Stimulated activated CD4-positive, alpha-beta T cell treated with anti-CD3 and anti-CD28 coated beads, Interleukin-1b, Interleukin-23, amount 100 ng/mL, for 1 hour (primary cell): ENCODE data around the gene HOXB8.

Experiments
- DNase-seq, 2 donors: peaks; one replicate each; pipeline ENCODE4 v3.0.0-alpha.2; 2020; ENCODE audit warnings: low read depth in 2 of 2

The HOXB8 gene

GRCh38 chr17:48615047-48615962 is at the start of gene HOXB8:
HOXB8 (minus strand) TSS chr17:48615292; CDS start chr17:48614704, 588 bp downstream.
- DNase-seq: no peak

GRCh38 chr17:48663134-48663924 is 48.2 kb upstream of the HOXB8 start:
- DNase-seq: no peak

DNA sequence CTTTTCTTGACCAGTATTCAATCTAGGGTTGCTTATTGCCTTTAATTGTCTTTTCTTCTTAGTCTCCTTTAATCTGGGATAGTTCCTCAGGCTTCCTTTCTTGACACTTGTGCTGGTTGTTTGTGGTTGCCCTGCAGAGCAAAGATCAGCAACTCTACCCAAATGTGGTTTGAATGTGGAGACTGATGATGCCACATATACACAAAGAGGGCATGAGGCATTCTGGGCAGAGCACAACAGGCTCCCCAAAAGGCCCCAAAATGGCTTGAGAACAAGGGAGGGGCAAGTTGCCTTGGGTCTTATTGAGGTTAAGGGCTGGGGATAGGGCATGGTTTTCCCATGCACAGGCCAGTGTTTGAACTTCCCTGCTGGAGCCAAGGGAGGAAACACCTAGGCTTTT is 40.8 kb upstream of the HOXB8 start:
- DNase-seq: no peak

DNA sequence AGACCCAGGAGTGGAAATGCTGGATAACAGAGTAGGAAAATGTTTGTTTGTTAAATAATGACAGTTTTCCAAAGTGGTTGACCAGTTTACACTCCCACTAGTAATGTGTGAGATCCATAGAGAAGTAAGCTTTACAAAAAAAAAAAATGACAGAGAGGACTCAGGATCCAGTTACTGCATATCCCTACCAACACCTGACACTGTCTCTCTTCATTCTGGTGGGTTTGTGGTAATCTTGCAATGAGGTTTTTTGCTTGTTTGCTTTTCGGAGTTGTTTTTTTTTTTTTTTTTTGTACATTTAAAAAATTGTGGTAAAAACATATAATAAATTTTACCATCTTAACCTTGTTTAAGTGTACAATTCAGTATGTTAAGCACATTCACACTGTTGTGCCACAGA is 34.6 kb upstream of the HOXB8 start:
- no peak for DNase-seq

GRCh38 chr17:48647963-48648245 is 32.8 kb upstream of the HOXB8 start:
- DNase-seq: no peak

- DNase-seq: no peak
These were observed 32.2 kb upstream of the HOXB8 start for GRCh38 chr17:48647103-48647962.

GRCh38 chr17:48646183-48647102 is 31.4 kb upstream of the HOXB8 start:
- DNase-seq: no peak

GRCh38 chr17:48645639-48646182 is 30.6 kb upstream of the HOXB8 start:
- DNase-seq: no peak

DNA sequence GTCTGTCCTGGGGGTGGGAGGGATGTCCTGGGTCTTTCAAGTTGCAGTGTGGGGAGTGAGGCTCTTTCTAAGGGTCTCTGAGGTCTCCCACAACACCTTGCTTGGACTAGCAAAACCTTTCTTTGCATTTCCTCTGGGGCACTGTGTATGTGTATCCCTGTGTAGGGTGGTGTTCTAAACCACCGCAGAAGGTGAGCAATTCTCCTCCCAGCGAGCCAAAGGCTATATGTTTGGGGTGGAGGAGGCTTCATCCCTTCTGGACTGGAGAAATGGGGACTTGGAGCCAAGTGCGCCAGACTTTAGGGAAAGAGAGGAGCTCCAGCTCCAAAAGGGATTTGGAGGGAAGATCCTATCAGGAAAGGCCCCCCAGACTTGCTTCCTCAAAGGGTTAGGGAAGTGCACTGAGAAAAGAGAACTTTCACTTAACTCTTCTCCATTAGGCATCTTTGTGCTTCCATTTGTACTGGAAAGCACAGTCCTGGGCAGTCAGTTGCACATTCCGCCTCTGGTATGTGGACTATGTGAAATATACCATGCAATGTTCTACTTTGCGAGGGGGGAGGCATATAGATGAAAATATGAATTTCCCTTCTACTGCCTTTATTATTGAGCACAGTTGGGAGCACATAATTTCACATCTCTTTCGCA is 29.9 kb upstream of the HOXB8 start:
- no peak for DNase-seq

DNA sequence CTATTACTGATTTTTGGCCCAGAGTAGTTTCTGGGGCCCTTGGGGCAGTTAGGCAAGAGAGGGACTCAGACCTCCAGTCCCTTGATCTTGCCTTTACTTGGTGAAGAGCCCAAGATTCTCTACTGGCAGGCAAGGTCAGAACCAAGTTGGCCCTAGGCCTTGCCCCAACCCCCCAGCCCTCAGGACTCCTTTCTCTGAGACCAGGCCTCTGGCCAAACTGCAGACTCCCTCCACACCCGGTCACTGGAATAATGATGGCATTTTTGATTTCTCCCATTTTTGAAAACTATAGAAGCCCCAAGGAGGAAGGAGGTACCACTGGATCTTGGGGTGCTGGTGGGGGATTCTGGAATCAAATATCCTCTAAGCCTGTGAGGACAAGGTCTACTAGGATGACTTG is 29.1 kb upstream of the HOXB8 start:
- DNase-seq: no peak

- DNase-seq: no peak
These were observed 28.6 kb upstream of the HOXB8 start for GRCh38 chr17:48643697-48644012.

DNA sequence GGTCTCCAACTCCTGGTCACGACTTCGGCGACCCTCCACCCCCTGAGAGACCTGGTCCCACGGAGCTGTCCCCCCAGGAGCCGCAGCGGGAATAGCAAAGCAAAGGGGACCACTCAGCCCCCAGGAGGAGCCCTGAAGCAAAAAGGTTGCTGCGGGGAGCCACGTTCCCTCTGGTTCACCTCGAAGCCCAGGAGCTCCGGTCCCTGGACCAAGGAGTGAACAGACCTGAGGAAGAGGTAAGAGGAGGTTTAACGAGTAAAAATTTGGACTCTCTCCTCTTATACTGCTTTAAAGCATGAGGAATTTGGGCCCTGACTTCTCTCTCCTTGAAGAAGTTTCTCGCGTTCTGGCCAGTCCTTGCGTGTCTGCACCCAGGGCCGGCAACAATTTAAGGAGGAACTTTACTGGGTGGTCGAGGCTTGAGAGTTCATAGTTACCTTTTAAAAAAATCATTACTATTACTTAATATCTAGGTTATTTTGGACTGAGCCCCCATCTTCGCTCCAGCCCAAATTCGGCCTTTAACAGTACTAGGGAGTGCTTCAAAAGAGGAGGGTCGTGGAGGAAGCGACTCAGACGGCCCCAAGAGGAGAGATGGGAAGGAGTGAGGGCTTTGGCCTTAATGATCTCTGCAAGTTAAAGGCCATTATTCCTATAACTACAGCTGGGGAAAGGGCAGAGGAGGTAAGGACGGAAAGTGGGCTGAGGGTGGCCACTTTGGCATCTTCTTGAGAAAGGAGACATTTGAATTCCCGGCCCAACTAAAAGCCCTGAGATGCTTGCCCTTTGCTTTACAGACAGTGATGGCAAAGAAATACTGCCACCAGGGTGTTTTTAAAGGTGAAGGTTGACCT is 28.0 kb upstream of the HOXB8 start:
- no peak for DNase-seq

DNA sequence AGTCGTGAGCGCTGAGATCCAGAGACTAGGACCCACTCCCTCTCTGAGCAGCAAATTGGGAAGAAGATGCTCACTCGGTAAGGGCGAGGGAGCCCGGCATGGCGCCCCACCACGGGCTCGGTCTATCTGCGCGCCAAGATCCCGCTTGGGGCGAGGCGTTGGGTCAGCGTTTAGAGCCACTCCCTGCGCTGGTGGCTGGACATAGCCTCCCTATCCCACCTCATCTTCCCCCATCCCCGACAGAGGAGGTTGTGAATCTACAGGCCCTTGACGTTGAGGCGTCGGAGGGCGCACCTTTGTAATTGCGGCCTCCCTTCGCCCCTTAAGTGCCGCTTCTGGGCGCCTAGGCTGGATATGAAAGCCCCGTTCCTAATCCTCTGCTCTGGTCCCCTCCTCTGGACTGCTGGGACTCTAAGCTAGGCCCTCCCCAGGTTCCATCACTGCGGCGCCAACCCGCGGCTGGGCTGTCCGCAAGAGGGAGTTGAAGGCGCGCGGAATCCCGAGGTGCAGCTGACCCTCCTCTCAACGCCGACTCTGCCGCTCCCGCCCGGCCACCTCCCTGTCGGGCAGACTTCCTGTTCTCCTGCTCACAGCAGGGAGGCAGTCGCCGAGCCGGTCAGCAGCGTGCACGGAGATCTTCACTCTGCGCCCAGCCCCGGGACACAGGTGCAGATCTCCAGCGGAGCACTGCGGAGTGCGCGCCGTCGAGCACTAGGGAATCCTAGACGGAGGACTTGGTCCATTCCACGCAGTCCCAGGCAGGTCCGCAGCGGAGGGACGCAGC is 27.2 kb upstream of the HOXB8 start:
- DNase-seq: no peak

DNA sequence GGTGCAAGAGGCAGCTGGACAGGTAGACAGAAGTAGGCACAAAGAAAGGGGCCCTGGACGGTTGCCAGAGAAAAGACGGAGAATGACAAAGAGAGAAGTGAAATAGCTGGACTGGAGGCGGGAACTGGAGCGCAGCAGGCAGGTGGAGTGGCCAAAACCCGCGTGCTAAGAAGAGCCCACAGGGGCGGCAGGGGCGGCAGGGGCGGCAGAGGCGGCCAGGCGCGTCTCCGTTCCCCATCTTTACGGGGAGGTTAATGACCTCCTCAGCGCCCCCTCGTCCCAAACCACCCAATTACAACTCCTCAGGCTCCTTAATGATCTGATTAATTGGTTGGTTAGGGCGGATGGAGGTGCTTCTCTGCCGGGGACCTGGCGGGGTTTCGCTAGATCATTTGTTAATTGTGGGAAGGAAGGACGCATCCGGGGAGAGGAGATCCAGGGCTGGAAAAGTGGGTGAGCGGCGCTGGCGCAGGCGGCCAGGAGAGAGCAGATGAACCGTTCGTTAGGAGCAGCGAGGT is 26.5 kb upstream of the HOXB8 start:
- DNase-seq: no peak

DNA sequence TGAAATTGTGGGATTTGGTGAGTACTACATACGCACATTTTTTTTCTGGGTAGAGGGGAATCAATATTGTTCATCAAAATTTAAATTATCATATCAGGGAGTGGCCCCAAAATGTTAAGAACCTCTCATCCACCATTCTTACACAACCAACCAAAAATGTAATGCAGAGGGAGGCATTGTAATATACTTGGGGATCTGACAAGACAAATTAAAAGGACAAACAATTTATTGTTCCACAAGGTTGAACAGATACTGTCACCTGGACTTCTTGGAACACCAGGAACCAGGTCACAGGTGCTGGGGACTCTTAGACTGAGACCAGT is 25.7 kb upstream of the HOXB8 start:
- no peak for DNase-seq

- DNase-seq: no peak
These were observed 25.1 kb upstream of the HOXB8 start for GRCh38 chr17:48639982-48640857.

DNA sequence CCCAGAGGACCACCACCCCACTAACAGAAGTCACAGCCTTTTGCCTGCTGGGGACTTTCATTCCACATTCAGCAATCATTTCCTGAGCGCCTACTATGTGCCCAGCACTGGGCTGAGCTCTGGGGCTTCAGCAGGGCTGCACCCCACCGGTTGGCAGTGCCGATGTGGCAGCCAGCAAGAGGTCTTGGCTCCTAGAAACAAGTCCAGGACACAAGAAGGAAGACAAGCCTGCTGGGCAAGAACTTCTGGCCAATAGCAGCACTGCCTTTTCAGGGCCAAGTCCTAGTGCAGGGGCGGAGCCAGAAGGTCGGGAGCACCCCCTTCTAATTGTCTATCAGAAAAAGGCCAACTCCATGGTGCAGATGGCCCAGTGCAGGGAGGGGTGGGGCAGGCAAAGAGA is 24.0 kb upstream of the HOXB8 start:
- DNase-seq: no peak
